Camera-type eye (tissue), 1 donor: ENCODE results near the gene RHOT2. TPM values are rescaled to one million over a fixed set of nuclear protein-coding genes. Genes with fewer than 3 reads are reported as not detected.

ENCODE experiments used
- total RNA-seq: library from RNA; depleted of rRNA; stranded (reverse); fragments of >200 nt; gene quantifications from one replicate; pipeline ENCODE4 v1.2.3, GENCODE V29; 2014

The RHOT2 gene
- total RNA-seq: 56.3 TPM

DNA sequence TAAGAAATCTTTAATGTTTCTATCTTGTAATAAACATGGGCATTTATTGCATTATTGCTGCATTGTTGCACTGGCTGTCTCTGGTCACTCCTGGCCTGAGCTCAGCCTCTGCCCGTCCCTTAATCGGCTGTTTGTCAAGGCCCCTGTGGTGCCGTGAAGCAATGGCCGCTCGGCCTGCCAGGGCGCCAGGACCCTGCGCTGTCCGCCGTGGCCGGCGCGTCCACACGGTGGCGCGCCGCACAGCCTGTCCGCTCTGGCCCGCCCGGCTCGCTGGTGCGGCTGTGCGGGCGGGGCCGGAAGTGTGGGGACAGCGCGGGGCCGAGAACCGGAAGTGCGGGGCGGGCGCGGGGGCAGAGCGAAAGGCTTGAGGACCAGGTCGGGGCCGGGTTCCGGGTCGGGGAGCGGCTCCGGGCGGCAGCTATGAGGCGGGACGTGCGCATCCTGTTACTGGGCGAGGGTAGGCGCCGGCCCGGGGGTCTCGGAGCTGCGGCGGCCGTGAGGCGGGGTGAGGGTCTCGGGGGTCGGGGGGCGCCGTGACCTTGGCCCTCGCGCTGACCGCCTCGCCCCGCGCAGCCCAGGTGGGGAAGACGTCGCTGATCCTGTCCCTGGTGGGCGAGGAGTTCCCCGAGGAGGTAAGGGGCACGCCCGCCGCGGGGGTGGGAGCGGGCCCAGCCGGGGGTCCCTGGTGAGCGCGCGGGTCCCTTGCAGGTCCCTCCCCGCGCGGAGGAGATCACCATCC, at the start of gene RHOT2:
Gene RHOT2 (plus strand): TSS at position 353 of the 739 bp plus-strand sequence. CDS start 68 bp downstream, at position 421.

DNA sequence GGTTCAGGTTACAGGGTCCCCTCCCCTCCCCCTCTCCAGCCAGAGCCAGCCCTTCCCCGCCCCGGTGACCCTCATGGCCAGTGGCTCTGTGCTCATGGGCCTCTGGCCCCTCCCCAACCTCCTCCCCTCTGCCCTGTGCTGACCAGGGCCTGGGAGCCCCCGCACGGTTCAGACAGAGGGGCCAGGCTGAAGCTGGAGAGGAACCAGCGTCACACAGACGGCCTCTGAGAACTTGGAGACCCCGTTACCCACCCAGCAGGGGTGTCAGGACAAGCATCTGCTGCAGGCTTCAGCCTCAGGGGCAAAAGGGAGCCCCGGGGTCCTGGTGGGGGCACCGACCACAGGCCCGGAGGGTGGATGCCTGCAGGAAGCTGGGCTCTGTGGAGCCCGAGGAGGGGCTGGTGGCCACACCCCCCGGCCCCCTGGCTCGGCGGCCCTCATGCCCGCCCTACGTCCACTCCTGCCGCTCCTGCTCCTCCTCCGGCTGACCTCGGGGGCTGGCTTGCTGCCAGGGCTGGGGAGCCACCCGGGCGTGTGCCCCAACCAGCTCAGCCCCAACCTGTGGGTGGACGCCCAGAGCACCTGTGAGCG, 37.0 kb upstream of the RHOT2 start, which contains the start of gene WFIKKN1:
Gene WFIKKN1 (plus strand): TSS at position 171 of the 591 bp plus-strand sequence. CDS start 269 bp downstream, at position 440.

DNA sequence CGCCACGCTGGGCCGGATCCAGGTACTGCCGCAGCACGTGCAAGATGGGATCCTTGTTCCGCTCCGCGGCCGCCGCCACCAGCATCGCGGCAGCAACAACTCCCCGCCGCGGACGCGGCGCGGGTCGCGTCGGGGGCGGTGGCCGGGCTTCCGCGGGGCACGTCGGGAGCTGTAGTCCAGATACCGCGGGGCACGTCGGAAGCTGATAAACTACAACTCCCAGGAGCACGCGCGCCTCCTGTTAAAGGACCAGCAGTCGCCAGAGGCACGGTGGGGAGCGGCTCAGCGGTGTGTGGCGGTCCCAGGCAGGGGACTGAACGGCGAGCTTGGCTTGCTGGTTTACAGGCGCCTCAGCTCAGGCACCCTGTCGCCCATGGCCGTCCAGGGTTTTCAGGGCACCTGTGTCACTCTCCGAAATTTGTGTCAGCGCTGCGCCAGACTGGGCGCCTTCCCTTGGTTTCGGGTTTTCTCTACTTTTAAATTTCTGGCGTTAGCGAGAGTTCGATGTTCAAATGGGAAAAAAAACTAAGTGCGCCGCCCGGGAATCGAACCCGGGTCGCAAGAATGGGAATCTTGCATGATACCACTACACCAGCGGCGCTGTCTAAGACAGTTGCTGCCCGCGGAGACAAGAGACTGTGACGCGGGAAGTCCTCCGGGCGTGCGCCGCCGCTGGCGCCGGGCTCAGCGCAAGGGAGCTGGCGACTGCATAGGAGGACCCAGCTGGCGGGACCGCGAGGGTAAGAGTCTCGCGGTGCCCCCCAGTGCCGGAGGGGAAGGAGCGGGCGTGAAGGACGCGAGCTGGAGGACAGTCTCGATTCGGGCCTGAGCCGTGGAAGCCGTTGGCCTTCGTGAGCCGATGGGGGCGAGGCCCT, 31.5 kb upstream of the RHOT2 start, which contains the start of gene METTL26:
Gene METTL26 (minus strand): TSS at position 100 of the 875 bp plus-strand sequence. CDS start 15 bp downstream, at position 85.

DNA sequence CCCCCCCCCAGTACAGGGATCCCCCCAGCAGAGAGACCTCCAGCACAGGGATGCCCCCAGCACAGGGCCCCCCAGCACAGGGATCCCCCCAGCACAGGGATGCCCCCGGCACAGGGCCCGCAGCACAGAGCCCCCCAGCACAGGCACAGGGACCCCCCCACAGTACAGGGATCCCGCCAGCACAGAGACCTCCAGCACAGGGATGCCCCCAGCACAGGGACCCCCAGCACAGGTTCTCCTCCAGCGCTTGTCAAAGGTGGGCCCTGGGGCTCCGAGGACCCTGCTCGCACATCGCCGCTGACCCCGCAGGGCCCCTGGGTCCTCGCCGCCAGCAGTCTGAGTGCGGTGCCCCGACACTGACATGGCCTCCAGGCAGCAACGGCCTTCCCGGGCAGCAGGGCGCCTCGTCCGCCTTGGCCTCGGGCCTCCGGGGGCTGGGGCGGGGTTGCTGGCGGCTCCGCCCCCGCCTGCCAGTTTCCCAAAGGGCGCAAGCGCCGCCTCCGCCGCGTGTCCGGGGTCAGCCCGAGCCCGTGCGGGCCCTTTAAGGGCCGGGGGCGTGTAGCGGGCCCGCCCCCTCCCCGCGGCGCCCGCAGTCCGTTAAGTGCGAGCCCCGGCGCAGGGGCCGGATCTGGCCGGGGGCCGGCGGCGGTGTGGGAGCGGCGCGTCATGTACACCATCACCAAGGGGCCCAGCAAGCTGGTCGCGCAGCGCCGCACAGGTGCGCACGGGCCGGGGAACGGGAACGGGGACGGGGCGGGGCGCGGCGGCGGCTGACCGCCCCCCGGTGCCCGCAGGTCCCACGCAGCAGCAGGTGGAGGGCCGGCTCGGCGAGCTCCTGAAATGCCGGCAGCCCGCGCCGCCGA, 26.4 kb upstream of the RHOT2 start, which contains the start of gene MCRIP2:
Gene MCRIP2 (plus strand): TSS at position 503 of the 863 bp plus-strand sequence. CDS start 164 bp downstream, at position 667.

DNA sequence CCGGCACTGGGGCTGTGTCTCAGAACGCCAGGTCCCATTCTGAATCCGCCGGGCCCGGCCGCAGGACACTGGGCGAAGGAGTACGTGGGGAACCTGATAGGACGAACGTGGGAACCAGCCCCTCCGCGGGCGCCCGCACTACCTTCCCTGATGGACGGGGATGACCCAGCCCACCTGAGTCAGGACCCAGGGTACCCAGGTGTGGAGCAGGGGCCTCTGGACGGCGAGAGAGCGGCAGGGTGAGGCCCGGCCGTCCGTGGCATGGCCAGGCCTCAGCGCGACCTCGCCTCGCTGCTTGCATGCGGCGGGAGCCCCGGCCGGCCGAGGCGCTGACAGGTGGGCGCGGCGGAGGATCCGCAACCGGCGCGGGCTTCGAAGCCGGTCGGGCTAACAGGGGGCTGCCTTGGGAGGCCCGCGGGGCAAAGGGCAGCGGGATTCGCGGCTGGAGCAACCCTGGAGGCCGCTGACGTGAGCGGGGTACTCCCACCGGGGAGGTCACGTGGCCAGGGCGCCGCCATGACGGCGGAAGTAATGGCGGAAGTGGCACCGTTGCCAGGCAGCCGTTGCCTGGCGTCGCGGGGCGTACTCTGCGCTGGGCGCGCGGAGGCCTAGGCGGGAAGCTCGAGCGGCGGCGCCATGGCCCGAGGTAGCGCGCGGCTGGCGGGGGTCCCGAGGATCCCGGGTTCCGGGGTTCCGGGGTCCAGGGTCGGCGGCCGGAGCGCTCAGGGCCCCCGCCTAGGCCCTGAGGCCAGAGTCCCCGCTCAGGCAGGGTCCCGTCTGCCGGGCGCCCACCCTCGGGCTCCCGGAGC, 18.9 kb upstream of the RHOT2 start, which contains the start of gene WDR90:
Gene WDR90 (plus strand): TSS at position 585 of the 809 bp plus-strand sequence. CDS start 52 bp downstream, at position 637.

DNA sequence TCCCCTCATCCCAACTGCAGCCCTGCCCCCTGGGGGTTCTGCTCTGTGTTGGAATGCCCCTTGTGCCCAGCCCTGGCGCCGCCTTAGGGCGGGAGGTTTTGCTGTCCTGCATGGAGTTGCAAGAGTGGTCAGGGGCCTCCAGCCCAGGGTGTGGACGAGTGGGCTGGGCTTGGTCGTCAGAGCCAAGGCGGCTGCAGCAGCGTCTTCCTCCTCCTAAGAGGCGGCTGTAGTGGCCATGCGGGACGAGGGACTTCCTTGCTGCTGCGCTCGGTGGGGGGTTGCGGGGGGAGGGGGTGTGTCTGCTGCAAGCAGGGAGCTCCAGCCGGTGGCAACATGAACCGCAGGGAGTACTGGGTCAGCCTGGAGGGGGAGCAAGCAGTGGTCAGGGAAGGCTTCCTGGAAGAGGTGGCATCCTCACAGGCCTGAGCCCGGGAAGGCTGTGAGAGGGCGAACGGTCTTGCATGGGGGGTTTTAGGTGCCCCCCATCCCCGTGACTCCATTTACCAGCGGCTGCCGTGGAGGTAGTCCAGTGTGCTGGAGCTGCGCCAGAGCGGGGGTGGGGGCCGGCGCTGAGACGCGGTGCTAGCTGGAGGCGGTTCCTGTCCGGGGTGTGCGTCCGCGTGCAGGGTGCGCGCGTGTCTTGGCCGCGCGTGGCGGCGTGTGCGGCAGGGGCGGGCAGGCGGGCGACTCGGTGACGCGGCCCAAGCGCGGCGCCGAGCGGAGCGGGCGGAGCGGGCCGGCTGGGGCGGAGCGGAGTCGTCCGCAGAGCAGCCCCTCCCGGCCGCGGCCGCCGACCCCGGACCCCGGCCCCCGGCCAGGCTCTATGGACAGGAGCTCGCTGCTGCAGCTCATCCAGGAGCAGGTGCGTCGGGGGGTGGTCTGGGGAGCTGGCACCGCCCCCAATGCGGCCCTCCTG, 7.3 kb downstream of the RHOT2 start, which contains the start of gene RHBDL1:
Gene RHBDL1 (plus strand): TSS at position 704 of the 916 bp plus-strand sequence. CDS start 120 bp downstream, at position 824.

DNA sequence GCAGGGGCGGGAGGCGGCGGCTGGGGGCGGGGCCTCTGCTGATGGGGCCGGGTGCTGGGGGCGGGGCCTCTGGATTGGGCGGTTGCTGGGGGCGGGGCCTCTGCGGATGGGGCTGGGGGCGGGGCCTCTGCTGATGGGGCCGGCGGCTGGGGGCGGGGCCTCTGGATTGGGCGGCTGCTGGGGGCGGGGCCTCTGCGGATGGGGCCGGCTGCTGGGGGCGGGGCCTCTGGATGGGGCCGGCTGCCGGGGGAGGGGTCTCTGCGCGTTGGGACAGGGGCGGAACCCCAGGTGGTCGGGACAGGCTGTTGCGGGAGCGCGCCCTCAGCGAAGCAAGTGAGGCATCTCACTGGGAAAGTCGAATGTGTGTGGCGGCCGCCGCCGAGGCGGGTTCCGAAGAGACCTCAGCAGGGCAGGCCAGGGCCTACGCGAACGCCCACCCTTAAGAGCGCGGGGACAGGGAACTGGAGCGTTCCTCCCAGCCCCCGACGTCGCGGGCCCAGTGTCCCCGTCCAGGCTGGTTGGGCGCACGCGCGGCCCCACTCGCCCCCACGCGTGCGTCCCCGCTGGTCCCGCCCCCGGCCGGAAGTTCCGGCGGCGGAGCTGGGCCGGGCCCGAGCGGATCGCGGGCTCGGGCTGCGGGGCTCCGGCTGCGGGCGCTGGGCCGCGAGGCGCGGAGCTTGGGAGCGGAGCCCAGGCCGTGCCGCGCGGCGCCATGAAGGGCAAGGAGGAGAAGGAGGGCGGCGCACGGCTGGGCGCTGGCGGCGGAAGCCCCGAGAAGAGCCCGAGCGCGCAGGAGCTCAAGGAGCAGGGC, 12.1 kb downstream of the RHOT2 start, which contains the start of gene STUB1:
Gene STUB1 (plus strand): TSS at position 597 of the 811 bp plus-strand sequence. CDS start 116 bp downstream, at position 713.

DNA sequence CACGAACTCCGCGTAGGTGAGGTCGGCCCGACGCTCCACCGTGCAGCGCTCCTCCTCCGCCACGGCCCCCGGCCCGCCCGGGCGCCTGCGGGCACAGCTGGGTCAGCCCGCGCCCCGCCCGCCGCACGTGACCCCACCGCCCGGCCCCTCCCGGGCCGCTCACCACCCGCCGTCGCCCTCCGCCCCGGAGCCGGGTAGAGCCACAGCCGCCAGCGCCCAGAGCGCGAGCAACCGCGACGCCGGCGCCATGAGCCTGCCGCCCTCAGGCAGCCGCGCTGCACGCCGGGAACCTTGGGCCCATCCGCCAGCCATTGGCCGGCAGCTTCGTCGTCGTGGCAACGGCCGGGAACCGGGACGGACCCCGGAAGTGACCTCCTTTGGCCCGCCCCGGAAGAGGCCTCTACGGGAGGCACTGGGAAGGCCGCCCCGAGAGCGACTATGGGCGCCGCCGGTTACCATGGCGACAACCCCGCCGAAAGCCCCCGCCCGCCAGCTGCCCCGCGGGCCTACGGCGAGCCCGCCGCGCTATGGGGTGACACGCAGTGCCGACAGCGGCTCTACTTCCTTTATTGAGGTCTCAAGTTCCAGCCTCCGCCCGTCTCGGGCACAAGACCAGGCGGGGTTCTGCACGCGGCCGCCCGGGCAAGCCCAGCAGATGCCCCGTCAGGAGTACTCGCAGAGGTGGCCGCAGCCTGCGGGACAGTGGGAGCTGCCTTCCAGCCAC, 16.3 kb downstream of the RHOT2 start, which contains the start of gene JMJD8:
Gene JMJD8 (minus strand): TSS at position 264 of the 724 bp plus-strand sequence. CDS start 15 bp downstream, at position 249.

DNA sequence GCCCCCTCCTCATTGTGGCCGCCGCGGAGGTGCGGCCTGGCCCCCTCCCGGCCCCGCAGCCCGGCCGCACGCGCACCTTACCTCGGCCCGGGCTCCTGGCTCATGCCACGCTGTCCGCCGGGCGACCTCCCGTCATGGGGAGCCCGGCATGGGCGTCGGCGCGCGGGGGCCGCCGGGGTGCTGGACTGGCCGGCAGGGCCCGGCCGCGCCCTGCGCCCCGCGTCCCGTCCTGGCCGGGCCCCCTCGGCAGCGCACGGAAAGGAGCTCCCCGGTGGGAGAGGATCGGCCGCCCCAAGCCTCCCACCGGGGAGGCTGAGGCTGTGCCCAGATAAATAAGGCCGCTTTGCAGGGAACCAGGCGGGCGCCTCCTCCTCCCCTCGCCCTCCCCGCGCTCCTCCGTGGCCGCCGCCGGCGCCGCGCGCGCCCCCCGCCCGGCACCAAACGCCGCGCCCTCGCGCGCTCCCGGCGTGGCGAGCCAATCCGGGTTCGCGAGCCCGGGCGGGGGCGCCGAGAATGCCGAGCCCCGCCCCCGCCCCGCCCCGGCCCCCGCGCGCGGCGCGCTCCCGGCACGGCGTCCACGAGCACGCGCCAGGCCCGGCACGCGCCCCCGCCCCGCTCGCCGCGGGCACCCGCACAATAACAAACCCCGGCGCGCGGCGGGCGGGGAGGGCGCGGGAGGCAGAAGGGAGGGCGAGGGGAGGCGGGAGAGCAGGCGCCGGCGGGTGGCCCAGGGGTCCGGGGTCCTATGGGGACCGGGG, 37.7 kb downstream of the RHOT2 start, which contains the start of gene FBXL16:
Gene FBXL16 (minus strand): TSS at position 371 of the 758 bp plus-strand sequence. CDS start 8,396 bp downstream, outside the sequence.

DNA sequence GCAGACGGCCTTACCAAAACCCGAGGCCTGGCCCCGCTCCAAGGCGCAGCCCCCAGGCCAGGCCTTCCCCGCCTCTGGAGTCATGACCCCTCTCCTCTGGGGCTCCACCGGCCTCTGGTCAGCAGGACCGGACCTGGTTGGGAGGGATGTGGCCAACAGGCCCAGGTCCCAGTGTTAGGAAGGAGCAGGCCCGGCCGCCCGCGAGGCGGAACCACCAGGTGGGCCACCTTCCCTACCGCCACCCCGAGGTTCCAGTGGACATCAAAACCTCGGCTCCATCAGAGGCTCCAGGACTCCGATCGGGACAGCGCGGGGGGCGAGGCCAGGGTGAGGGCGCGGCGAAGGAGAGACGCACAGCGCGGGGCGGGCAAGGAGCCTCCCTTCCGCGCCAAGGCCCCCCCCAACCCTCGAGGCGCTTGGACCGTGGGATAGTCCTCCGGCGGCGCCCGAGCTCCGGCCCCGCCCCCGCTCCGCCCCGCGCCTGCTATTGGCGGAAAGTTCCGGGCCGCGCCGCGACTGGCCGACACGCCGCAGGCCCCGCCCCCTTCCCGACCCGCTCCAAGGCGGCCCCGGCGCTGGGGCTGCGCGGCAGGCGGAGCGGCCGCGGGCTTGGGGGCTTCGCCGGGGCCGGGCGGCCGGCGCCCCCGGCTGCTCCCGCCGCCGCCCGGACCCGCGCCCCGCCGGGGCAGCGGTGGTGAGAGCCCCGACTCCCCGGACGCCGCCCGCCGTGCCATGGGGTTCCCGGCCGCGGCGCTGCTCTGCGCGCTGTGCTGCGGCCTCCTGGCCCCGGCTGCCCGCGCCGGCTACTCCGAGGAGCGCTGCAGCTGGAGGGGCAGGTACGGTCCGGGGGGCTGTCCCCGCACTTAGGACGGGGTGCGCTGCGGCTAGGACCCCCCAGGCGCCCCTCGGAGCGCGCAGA, 46.9 kb downstream of the RHOT2 start, which contains the start of gene METRN:
Gene METRN (plus strand): TSS at position 561 of the 919 bp plus-strand sequence. CDS start 172 bp downstream, at position 733.

DNA sequence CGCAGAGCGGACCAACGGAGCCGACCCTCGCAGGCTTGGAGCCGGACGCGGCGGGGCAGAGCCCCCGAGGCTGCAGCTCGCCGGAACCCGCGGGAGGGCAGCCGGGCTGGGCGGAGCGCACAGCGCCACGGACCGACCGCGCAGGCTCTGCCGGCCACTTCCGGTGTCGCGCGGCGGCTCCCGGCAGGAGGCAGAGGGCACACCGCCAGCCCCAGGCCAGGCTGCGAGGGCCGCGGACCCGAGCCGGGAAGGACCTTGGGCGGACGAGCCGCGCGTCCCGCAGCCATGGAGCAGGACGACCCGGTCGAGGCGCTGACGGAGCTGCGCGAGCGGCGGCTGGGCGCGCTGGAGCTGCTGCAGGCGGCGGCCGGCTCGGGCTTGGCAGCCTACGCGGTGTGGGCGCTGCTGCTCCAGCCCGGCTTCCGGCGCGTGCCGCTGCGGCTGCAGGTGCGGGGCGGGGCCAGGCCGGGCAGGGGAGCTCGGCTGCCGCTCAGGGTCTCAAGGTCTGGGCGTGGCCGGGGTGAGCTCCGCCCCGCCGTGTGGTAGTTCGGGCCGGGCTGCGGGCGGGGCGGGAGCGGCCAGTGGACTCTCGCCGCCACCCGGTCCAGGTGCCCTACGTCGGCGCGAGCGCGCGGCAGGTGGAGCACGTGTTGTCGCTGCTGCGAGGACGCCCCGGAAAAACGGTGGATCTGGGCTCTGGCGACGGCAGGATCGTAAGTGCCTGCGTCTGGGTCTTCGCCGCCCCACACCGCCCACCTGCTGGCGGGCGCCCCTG, 53.2 kb downstream of the RHOT2 start, which contains the start of gene ANTKMT:
Gene ANTKMT (plus strand): TSS at position 157 of the 775 bp plus-strand sequence. CDS start 129 bp downstream, at position 286.

